Endothelial cell of umbilical vein (primary cell): ENCODE results near the gene EPB41L1.

ENCODE experiments used
- EZH2 ChIP-seq: IDR thresholded peaks from 2 replicates; pipeline ENCODE4 v1.6.1; 2012; ENCODE audit warnings: borderline replicate concordance, low read depth, mild to moderate bottlenecking, moderate library complexity, low read length, inconsistent platforms; ENCODE audit not compliant: severe bottlenecking
- POLR2A ChIP-seq: IDR thresholded peaks from 2 replicates; pipeline ENCODE4 v1.6.1; 2012; ENCODE audit warnings: low read depth, mild to moderate bottlenecking, control low read depth, low read length
- POLR2AphosphoS5 ChIP-seq: IDR thresholded peaks from 2 replicates; pipeline ENCODE4 v1.6.1; 2012; ENCODE audit warnings: low read depth, mild to moderate bottlenecking, control low read depth, low read length, moderate library complexity; ENCODE audit not compliant: insufficient read depth
- TF ChIP-seq, protein P1 (sequence below), 2 donors: IDR thresholded peaks; 1 replicate in 1 of 2; 2 replicates in 1 of 2; pipeline ENCODE4 v1.5.1; 2011; ENCODE audit warnings: low read length in 2 of 2, mild to moderate bottlenecking in 2 of 2, moderate library complexity in 2 of 2, control low read depth in 1 of 2, inconsistent platforms in 1 of 2, low read depth in 1 of 2; ENCODE audit not compliant: insufficient read depth in 1 of 2; ENCODE audit errors: extremely low read depth in 1 of 2

DNA sequence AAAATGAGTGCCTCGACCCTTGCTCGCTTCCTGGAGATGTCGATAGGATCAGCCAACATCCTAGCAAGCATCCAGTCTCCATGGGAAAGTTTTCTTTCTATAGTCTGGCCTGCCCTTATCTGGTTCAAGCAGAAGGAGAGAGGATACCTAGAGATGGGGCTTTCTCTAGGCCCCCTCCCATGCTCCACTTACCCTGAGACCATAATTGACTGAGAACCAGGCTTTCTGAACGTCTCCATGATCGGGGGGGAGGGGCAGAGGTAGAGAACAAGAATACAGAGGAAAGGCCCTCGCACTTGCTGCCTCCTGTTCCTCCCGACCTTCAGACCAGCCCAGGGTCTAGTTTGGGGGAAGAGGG lies 31.6 kb upstream of the EPB41L1 start:
- TF ChIP-seq POLR2A: no peak
- TF ChIP-seq, protein P1, sequence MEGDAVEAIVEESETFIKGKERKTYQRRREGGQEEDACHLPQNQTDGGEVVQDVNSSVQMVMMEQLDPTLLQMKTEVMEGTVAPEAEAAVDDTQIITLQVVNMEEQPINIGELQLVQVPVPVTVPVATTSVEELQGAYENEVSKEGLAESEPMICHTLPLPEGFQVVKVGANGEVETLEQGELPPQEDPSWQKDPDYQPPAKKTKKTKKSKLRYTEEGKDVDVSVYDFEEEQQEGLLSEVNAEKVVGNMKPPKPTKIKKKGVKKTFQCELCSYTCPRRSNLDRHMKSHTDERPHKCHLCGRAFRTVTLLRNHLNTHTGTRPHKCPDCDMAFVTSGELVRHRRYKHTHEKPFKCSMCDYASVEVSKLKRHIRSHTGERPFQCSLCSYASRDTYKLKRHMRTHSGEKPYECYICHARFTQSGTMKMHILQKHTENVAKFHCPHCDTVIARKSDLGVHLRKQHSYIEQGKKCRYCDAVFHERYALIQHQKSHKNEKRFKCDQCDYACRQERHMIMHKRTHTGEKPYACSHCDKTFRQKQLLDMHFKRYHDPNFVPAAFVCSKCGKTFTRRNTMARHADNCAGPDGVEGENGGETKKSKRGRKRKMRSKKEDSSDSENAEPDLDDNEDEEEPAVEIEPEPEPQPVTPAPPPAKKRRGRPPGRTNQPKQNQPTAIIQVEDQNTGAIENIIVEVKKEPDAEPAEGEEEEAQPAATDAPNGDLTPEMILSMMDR (IDR thresholded peaks at IDR 0.05; ENCODE audit: extremely low read depth in 1 of 2, insufficient read depth in 1 of 2, low read depth in 1 of 2, low read length in 2 of 2): no peak
- TF ChIP-seq EZH2: no peak
- TF ChIP-seq POLR2AphosphoS5: no peak
